HG03521 (cell line): Measurements from ENCODE around the gene ATP1A3.

Experiments
- ATAC-seq: cut with Tn5 transposase; IDR thresholded peaks from one replicate; pipeline ENCODE4 v1.9.1; 2021; ENCODE audit warnings: mild to moderate bottlenecking, moderate library complexity; ENCODE audit not compliant: unreplicated experiment

Gene ATP1A3

GRCh38 chr19:41918653-41919244 lies 75.3 kb downstream of the ATP1A3 start:
- ATAC-seq = no peak

- ATAC-seq = no peak
Measured at GRCh38 chr19:41918095-41918494, 75.9 kb downstream of the ATP1A3 start.

GRCh38 chr19:41917676-41918075 lies 76.4 kb downstream of the ATP1A3 start:
- no peak for ATAC-seq
